ENCODE results near the gene PCDHA5.

DNA sequence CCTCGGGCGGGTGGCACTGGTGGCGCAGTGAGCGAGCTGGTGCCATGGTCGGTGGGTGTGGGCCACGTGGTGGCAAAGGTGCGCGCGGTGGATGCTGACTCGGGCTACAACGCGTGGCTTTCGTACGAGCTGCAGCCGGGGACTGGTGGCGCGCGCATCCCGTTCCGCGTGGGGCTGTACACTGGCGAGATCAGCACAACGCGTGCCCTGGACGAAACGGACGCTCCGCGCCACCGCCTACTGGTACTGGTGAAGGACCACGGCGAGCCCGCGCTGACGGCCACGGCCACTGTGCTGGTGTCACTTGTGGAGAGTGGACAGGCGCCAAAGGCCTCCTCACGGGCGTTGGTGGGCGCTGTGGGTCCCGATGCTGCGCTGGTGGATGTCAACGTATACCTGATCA lies 12.5 kb upstream of the PCDHA5 start:
- TF ChIP-seq, protein P1, sequence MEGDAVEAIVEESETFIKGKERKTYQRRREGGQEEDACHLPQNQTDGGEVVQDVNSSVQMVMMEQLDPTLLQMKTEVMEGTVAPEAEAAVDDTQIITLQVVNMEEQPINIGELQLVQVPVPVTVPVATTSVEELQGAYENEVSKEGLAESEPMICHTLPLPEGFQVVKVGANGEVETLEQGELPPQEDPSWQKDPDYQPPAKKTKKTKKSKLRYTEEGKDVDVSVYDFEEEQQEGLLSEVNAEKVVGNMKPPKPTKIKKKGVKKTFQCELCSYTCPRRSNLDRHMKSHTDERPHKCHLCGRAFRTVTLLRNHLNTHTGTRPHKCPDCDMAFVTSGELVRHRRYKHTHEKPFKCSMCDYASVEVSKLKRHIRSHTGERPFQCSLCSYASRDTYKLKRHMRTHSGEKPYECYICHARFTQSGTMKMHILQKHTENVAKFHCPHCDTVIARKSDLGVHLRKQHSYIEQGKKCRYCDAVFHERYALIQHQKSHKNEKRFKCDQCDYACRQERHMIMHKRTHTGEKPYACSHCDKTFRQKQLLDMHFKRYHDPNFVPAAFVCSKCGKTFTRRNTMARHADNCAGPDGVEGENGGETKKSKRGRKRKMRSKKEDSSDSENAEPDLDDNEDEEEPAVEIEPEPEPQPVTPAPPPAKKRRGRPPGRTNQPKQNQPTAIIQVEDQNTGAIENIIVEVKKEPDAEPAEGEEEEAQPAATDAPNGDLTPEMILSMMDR (optimal IDR thresholded peaks at IDR 0.05 in 1 of 3, IDR thresholded peaks at IDR 0.05 in 1 of 3, conservative IDR thresholded peaks at IDR 0.05 in 1 of 3; ENCODE audit: extremely low read depth in 1 of 3, insufficient read depth in 2 of 3, low read length in 3 of 3), result no peak
- no peak for TF ChIP-seq EZH2 (IDR thresholded peaks at IDR 0.05; ENCODE audit: low read length)

All from keratinocyte (primary cell).